Umbilical cord (tissue), 2 donors: ENCODE data around the gene ASCC2. TPM values are rescaled to one million over a fixed set of nuclear protein-coding genes. Genes with fewer than 3 reads are reported as not detected.
"Not testable (repeated sequence)": the region's sequence is repeated elsewhere in the genome, so short reads cannot be mapped to it uniquely, and the experiment has no call there.

Experiments
- DNase-seq: peaks from one replicate; pipeline ENCODE4 v3.0.0-alpha.2; 2015; ENCODE audit warnings: low spot score
- total RNA-seq: library from RNA; depleted of rRNA; stranded (reverse); fragments of >200 nt; gene quantifications from one replicate; pipeline ENCODE4 v1.2.3, GENCODE V29; 2014; ENCODE audit warnings: low replicate concordance; ENCODE audit not compliant: insufficient read depth

Gene ASCC2, protein sequence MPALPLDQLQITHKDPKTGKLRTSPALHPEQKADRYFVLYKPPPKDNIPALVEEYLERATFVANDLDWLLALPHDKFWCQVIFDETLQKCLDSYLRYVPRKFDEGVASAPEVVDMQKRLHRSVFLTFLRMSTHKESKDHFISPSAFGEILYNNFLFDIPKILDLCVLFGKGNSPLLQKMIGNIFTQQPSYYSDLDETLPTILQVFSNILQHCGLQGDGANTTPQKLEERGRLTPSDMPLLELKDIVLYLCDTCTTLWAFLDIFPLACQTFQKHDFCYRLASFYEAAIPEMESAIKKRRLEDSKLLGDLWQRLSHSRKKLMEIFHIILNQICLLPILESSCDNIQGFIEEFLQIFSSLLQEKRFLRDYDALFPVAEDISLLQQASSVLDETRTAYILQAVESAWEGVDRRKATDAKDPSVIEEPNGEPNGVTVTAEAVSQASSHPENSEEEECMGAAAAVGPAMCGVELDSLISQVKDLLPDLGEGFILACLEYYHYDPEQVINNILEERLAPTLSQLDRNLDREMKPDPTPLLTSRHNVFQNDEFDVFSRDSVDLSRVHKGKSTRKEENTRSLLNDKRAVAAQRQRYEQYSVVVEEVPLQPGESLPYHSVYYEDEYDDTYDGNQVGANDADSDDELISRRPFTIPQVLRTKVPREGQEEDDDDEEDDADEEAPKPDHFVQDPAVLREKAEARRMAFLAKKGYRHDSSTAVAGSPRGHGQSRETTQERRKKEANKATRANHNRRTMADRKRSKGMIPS
- total RNA-seq = 15.9 TPM

DNA sequence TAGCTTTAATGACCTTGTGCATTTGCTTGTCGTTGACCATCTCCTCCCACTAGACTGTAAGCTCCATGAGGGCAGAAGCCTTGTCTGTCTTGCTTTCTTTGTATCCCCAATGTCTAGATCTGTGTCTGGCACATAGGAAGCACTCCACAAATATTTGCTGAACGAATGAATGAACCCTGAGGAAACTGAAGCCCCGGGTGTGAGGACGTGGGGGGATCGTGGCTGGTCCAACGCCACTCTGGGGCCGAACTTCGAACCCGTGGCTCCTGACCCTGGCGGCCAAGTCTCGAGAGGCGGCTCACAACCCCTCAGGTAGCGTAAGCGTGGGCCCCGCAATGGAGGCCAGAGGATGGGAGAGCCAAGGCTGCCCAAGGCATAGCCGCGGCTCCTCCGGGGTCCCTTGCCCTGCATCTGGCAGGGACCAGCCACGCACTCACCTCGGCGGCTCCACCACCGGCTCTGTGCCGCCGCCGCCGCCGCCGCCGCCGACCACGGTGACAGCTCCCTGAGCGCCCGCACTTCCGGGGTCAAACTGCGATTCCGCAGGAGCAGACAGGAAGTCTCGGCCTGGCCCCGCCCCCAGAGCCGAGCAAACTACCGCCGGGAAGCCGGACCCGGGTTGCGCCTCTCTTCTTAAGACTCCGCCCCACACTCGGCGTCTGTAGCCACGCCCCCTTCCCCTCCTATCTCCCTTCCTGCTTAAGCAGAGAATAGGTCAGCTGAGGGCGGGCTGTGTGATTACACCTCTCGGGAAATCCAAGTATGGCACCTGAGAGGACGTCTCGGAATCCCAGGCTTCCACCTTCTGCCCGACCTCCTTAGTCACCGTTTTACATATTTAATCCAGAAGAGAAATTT lies at the start of gene ASCC2:
ASCC2 (minus strand) TSS at position 534 of the 858 bp plus-strand sequence. CDS start 5,949 bp downstream, outside the sequence.
- peak; percentile 99 for DNase-seq

DNA sequence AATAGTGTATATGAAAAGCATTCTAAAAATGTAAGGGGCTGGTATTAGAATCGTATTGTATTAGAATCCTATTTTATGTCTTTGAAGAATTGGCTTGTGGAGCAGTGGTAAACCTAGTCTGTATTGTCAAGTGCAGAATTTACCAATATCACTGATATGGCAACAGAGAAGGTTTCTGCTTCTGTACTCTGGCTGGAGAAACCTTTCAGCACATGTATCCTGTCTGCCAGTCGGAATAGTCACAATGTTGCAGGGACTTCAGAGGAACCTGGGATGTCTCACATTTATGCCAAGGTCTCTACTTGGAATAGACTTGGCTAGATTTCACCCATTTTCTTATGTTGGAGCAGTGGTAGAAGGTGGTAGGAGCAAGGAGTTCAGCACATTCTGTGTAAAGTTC lies 49.3 kb upstream of the ASCC2 start:
- DNase-seq = no peak

DNA sequence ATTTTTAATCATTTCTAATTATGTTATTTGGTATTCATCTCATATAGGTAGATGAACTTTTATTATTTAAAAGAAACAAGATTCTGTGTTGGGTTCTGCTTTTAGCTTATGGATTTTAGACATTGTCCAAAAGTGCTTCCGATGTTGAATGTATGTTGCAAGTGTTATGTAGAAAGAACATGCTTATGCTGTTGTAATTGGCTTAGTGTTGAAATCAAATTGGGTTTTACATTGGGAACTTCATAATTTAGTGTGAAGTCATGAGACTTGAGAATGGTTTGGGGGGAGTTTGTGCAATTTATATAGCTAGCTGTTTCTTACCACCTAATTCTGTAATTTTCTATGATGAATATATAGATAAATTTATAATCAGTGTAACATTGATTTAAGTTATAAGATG lies 48.5 kb upstream of the ASCC2 start:
- no peak for DNase-seq

DNA sequence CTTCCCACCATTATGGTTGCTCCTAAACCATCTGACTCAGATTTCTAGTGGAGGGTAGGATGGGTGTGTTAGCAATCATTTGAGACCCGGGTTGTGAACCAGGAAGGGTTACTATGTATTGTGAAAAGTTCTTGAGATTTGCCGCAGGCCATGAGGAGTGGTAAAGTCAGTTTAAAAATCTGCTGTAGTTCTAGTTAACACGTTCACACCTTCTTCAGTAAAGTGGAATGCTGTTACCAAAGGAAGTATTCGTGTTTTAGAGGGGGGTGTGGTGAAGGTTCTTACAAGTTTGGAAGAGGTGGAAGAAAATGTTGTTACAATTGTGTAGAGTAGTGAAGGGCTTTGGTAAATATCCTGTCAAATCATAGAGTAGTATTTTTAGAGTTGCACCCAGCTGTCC lies 47.5 kb upstream of the ASCC2 start:
- DNase-seq = no peak

DNA sequence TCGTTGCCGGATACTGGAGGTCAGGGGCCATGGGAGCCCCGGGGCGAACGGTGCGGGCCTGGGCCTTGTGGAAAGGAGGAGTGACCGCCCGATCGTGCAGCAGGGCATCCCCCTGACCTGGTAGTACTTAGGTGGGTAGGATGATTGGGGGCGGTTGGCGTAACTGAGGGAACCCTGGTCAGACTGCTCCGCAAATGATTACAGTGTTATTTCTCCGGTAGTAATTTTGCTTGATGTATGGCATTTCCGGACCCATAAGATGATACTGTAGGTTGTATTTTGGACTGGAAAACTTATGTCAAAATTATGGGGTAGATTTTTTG lies 45.7 kb upstream of the ASCC2 start:
- no peak for DNase-seq

DNA sequence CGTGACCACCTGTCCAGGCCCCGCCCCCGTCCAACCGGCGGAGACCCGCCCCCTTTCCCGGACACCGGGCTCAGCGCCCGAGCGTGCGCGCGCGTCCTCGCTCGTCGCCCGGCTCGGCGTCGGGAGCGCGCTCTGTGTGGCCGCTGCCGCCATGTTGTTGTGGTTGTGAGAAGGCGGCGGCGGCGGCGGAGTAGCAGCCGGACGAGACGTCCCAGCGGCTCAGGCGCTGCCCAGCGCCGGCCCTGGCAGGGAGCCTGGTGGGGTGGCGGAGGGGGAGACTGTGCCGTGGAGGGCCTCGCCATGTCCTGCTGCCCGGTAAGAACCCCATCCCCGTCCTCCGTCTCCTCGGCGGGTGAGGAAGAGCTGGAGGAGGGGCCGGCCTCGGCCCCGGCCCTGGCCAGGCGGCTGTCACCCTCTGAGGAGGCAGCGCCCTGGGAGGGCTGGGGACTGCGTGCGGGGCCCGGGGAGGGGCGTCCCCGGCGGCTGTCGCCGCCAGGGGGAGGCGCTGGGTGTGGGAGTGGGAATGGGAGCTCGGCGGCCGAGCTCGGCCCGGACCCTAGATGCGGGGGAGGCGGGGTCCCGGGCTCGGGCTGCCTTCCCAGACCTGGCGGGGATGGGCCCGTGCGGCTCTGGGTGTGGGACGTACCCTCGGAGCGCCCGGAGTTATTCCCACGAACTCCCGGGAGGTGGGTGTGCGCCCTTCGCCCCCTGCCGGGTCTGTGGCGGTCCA lies 45.1 kb upstream of the ASCC2 start, which contains the start of gene MTMR3:
MTMR3 (plus strand) TSS at position 130 of the 730 bp plus-strand sequence. CDS start 87,886 bp downstream, outside the sequence.
- peak; percentile 93 for DNase-seq

DNA sequence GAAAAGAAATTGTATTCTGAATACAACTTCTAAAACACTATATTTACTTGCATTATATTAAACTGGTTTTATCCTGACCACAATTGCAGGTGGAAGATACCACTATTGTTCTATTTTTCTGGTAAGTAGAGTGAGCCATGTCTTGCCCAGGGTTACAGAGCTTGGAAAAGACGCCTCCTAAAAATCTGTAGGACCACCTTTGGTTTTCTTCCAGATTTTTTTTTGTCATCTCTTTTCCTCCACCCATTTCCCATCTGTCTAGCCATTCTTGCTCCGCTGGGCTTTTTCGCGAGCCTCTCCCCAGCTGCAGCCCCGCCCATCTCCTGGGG lies 44.6 kb upstream of the ASCC2 start:
- no peak for DNase-seq

DNA sequence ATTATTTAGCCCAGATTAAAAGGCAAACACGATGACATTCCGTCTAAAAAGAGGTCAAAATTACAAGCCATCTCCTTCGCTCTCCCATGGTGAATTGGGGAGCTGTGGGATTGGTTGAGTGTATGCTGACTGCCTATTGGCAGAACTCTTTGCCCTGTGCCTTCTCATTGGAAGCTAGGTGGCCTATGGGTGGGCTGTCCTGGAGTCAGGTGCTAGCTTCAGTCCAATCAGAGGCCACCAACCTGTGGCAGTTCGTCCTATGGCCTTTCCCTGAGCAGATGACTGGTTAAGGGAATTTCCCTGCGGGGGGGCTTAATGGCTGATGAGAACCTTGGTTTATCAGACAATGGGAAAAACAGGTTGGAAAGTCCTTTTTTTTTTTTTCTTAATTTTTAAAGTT lies 41.7 kb upstream of the ASCC2 start:
- no peak for DNase-seq

DNA sequence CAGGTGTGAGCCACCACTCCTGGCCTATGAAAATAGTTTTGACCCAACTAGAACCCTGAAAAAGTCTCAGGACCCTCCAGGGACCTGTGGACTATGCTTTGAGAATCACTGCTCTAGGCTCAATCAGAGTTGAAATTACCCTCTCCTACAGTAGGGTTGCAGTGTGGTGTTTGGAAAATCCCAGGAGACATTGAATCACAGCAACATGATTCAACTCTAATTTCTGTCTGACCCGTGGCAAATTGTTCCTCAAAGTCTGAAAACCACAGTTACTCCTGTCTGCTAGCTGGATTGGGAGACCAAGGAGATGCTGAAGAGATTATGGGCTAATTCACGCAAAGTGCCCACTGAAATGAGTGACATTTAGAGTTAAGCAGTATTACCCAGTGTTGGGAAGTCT lies 39.5 kb upstream of the ASCC2 start:
- DNase-seq = no peak

DNA sequence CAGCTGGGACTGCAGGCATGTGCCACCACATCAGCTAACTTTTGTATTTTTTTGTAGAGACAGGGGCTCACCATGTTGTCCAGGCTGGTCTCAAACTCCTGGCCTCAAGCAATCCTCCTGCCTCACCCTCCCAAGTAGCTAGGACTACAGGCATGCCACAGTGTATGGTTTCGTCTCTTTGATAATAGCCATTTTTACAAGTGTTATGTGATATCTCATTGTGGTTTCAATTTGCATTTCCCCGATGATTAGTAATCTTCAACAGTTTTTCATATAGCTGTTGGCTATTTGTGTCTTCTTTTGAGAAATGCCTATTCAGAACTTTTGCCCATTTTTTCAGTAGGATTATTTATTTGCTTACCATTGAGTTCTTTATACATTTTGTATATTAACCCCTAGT lies 35.9 kb upstream of the ASCC2 start:
- DNase-seq = no peak

DNA sequence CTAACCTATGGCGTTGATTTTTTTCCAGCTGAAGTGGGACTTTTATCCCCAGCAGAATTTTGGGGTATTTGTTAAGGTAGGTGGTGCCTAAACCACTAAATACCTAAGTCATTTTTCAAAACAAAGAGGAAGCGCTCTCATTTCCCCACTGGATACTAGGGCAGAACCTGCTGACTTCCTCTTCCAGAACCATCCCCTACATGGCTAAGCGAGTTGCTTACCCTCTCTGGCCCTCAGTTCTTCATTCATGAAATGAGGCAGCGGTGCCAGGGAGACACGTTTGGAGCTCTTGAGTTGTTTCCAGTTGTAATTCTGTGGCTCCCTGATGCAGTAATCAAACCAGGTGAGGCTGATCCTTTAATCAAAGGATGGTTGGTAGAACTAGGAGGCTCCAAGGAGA lies 34.9 kb upstream of the ASCC2 start:
- no peak for DNase-seq

DNA sequence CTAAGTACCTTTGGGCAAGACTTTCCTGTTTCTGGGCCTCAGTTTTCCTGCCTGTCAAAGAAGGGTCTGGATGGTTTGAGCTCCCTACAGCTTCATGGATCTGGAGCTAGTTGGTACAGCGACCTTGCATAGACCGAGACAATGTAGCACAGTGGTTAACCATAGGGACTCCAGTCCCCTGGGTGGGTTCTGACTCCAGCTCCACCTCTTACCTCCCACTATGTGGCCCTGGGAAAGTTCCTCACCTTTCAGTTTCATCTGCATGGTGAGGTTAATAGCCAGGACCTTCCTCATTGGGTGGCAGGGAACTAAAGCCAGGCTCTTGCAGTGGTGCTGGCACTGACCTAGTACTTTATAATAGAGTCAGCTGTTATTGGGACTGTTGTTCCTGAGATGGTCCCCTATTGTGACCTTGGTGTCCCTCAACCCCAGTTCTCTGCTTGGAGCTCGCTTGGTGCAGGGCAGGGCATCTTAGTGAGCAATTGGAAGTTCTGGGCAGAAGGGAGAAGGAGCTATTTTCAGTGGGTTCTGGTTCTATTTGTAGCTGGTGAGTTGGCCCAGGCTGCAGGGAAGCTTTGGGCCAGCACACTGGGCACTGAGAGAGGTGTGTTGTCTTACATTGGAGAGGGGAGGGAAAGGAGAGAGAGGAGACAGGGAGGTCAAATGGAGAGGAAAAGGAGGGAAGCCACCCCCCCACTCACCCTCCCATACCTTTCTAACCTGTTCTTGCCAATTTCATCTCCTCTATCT lies 34.2 kb upstream of the ASCC2 start:
- DNase-seq = no peak

DNA sequence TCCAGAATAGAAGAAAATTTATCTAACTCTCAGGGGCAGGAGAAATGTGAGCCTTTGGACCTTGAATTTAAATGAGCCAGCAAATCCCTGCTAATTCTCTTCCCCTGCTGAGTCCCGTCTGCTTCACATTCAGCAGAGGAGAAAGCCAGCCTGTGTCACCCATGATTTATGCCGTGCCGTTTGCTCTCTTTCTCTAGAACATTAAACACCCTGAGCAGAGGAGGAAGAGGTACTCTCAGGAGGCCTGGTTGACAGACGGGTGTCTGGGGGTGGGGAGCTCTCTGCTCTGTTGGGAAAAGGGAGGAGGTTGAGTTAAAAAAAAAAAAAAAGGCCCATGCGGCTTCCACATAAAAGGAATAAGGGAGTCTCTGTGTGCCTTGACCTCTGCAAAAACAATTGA lies 33.6 kb upstream of the ASCC2 start:
- peak; percentile 78 for DNase-seq

DNA sequence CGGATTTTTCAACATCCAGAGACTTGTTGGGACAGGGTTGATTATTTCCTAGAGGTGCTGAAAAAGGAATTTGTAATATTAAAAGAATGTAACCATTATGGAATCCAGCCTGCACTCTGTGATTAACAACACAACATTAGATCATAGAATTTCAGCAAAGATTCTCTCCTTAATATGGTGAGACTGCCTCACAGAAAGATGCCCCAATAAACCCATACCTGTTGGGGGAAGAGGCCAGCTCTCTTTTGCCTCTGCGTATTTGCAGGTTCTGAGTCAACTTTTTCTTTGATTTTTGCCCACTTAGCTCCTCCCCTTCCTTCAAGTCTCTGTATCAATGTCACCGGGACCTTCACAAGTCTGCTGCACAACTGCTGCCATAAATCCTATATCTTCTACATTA lies 32.5 kb upstream of the ASCC2 start:
- DNase-seq = no peak

DNA sequence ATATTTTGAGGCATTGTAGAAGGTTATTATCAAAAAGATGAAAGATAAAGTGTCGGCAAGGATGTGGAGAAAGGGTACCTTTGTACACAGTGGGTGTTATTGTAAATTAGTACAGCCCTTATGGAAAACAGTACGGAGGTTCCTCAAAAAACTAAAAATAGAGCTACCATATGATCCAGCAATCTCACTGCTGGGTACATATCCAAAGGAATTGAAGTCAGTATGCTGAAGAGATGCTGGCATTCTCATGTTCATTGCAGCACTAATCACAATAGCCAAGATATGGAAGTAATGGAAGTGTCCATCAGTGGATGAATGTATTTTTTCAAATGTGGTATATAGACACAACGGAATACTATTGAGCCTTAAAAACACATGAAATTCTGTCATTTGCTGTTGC lies 29.8 kb upstream of the ASCC2 start:
- no peak for DNase-seq

DNA sequence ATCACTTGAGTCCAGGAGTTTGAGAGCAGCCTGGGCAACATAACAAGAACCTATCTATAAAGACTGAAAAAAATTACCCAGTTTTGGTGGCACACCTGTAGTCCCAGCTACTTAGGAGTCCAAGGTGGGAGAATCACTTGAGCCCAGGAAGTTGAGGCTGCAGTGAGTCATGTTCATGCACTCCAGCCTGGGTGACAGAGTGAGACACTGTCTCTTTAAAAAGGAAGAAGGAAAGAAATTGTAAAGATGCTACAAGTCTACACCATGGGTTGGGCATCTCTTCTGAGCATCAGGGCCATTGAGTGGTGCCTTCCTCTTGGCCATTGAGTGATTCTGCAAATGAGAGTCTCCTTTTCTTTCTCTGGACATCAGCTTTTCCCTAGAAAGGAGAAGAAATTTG lies 29.2 kb upstream of the ASCC2 start:
- no peak for DNase-seq

DNA sequence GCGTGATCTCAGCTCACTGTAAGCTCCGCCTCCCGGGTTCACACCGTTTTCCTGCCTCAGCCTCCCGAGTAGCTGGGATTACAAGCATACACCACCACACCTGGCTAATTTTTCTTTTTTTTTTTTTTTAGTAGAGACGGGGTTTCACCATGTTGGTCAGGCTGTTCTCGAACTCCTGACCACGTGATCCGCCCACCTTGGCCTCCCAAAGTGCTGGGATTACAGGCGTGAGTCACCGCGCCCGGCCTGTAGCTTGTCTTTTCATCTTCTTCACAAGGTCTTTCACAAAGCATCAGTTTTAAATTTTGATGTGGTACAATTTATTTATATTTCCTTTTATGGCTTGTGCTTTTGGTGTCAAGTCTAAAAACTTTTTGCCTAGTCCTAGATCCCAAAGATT lies 27.5 kb upstream of the ASCC2 start:
- not testable (repeated sequence) for DNase-seq

DNA sequence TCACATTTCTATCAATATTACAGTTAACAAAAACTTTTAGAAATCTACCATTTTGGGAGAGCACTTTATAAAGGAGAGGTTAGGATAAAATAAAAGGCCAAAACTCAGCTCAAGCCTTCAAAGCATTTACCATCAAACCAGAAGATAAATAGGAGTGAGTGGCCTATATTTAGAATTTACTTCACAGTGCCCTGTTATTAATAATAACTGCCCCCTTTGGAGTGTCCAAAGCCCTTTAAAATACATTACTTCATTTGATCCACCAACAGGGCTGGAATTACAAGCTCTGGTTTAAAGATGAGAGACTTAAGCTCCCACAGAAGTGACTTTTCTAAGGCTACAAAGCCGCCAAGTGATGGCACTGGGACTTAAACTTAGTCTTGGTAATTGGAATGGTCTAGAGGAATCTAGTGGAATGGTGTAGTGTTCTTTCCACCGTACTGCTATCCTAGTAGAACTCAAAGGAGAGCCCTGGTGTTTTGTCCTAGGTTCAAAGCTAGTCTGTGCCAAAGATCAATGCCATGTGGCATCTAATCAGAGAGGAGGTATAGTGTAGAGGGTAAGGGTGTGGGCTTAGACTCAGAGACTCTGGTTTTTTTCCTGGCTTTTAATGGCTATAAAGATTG lies 23.7 kb upstream of the ASCC2 start:
- DNase-seq = no peak

DNA sequence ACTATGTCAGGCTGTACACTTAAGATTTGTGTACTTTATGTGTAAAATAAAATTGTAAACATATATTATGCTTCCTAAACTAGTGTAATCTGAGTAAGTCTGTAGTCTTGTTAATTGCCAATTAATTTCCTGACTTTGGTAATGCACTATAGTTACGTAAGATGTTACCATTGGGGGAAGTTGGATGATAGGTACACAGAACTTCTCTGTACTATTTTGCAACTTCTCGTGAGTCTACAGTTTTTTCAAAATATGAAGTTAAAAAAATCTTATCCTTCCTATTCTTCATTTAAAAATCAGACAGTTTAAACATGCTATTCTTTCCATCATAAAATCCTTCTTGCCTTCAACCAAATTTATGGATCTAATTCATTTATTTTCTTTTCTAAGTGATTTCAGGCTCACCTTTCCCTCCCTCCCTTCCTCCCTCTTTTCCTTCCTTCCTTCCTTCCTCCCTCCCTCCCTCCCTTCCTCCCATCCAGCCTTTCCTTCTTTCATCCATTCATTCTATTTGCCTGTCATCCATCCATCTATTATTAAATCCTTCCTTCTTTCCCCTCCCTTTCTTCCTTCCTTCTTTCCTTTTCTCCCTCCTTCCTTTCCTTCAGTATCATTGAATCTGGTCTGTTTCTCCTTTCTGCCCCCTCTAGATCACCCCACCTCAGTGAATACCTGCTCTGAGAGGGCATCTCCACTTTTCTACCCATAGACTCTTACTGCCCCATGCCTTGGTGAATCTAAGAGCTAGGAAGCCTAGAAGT lies 22.1 kb upstream of the ASCC2 start:
- DNase-seq = no peak

DNA sequence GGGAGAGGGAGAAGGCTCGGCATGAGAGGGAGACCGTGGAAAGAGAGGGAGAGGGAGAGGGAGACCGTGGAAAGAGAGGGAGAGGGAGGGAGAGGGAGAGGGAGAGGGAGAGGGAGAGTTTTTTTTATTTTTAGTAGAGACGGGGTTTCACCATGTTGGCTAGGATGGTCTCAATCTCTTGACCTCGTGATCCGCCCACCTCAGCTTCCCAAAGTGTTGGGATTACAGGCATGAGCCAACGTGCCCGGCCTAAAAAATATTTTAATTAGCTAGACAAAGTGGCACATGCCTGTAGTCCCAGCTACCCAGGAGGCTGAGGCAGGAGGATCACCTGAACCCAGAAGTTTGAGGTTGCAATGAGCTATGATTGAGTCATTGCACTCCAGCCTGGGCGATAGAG lies 21.0 kb upstream of the ASCC2 start:
- DNase-seq = not testable (repeated sequence)
